ENCODE data around the gene RNASE9. TPM values are rescaled to one million over a fixed set of nuclear protein-coding genes. Genes with fewer than 3 reads are reported as not detected.
A peak's percentile ranks its signal among the peaks of the same experiment; 100 is the strongest.

The RNASE9 gene
- total and polyA plus RNA-seq, 2 of the 4 experiments (the other 2 are of a cell fraction), result not detected

GRCh38 chr14:20609215-20610001, 48.6 kb upstream of the RNASE9 start:
- H4K91ac ChIP-seq (ENCODE audit: insufficient read depth, low read depth, low read length), result no peak overlapping the region
- no peak overlapping the region for H2BK120ac ChIP-seq (ENCODE audit: low read depth, low read length)
- peak overlapping the region; percentile 32; the same call in 1 of the 2 replicates for H3K9ac ChIP-seq (ENCODE audit: low read depth, low read length)
- ChIA-PET POLR2A (ENCODE audit: unreplicated experiment) (no interaction called here), CTCF (interaction anchor here (0.7 to 2.4 kb wide), 6 partner anchors 11 to 194 kb away, joined by 3 to 15 read pairs (median 4); no protein-coding TSS in a partner anchor)
- H2AK5ac ChIP-seq (ENCODE audit: low read depth, low read length), result no peak overlapping the region
- no peak overlapping the region for H3K27ac ChIP-seq (ENCODE audit: insufficient read depth, low read length)
- H2BK5ac ChIP-seq (ENCODE audit: low read depth, low read length, poor library complexity, severe bottlenecking), result no peak overlapping the region
- no peaks in the 10 kb centered on the region for H3K79me1 ChIP-seq (ENCODE audit: low read depth in 1 of 2, low read length in 2 of 2)
- no peak overlapping the region for H4K5ac ChIP-seq (ENCODE audit: low read depth, low read length)
- H3K9me3 ChIP-seq (ENCODE audit: control insufficient read depth, insufficient read depth, low read length), result no peaks in the 10 kb centered on the region
- no peaks in the 10 kb centered on the region for H3K9me1 ChIP-seq (ENCODE audit: insufficient read depth, low read length)
- no peak overlapping the region for H3K56ac ChIP-seq (ENCODE audit: extremely low read depth, insufficient read depth, low read length)
- H3K36me3 ChIP-seq (ENCODE audit: control insufficient read depth, insufficient read depth, low read length), result no peaks in the 10 kb centered on the region
- DNase-seq (peak; percentile 86), ATAC-seq (ENCODE audit: low read depth) (peak; percentile 37)
- no peaks in the 10 kb centered on the region for H3K27me3 ChIP-seq (ENCODE audit: control insufficient read depth, insufficient read depth, low read length)
- dilution Hi-C loops (cut with HindIII; ENCODE audit: low sequenced_read_pairs, unreplicated experiment) (no loop called here), in situ Hi-C loops (cut with MboI; ENCODE audit: low sequenced_read_pairs) (loop anchor here (5.0 kb wide), 2 partner anchors 197 to 272 kb away; partner anchors contain the start of gene TEP1), intact Hi-C loops (cut with micrococcal nuclease) (loop anchor here (1.0 to 2.0 kb wide), 6 partner anchors 79 to 362 kb away; no protein-coding TSS in a partner anchor)
- no peak overlapping the region for H3K14ac ChIP-seq (replicated peaks; ENCODE audit: low read depth, low read length)
- H2BK15ac ChIP-seq (ENCODE audit: low read depth, low read length), result no peak overlapping the region
- no peak overlapping the region for H2AK9ac ChIP-seq (replicated peaks; ENCODE audit: low read depth, low read length, poor library complexity)
- H3K23ac ChIP-seq (ENCODE audit: low read depth, low read length), result no peak overlapping the region
- H3K4me2 ChIP-seq (ENCODE audit: low read depth, low read length), result peak overlapping the region; percentile 94
- peaks cover 11% of the 10 kb centered on the region for H4K20me1 ChIP-seq (ENCODE audit: insufficient read depth, low read length)
- H3K4ac ChIP-seq (ENCODE audit: low read depth, low read length), result no peak overlapping the region
- BruUV-seq (replicated peaks), result no TSS peak
- H4K8ac ChIP-seq (ENCODE audit: low read depth in 2 of 2, low read length in 2 of 2), result no peak overlapping the region
- H2AFZ ChIP-seq (replicated peaks; ENCODE audit: low read length, poor library complexity), result peak overlapping the region; percentile 93
- H2BK20ac ChIP-seq (ENCODE audit: low read depth, low read length), result no peak overlapping the region
- WGBS, 2 experiments (ENCODE audit: extremely low coverage in 2 of 2, insufficient read length in 1 of 2), result 0% methylated on average over 20 of the region's 44 CpGs; no CpG with 5 or more reads in 1 of the 2 experiments
- no peak overlapping the region for H3K18ac ChIP-seq (ENCODE audit: low read depth, low read length)
- H3K4me1 ChIP-seq (ENCODE audit: control insufficient read depth, insufficient read depth, low read length), result no peaks in the 10 kb centered on the region
- H3K4me3 ChIP-seq (ENCODE audit: insufficient read depth, low read depth, low read length), result peak overlapping the region; percentile 94
- TF ChIP-seq MAZ (IDR thresholded peaks at IDR 0.05; ENCODE audit: borderline replicate concordance, low read depth, low read length) (peak; percentile 48; the same call in 1 of the 2 replicates), CTCF (conservative IDR thresholded peaks at IDR 0.05; ENCODE audit: low read depth, low read length) (peak; percentile 99), FOS (IDR thresholded peaks at IDR 0.05; ENCODE audit: low read depth, low read length) (peak; percentile 91), RAD21 (IDR thresholded peaks at IDR 0.05; ENCODE audit: low read length) (peak; percentile 81), SMC3 (IDR thresholded peaks at IDR 0.05; ENCODE audit: low read depth, low read length) (peak; percentile 84), BHLHE40 (IDR thresholded peaks at IDR 0.05; ENCODE audit: low read depth, low read length) (no peak), CHD1 (IDR thresholded peaks at IDR 0.05; ENCODE audit: low read depth, low read length) (peak; percentile 51; the same call in 1 of the 2 replicates)
- TF ChIP-seq, protein P1, sequence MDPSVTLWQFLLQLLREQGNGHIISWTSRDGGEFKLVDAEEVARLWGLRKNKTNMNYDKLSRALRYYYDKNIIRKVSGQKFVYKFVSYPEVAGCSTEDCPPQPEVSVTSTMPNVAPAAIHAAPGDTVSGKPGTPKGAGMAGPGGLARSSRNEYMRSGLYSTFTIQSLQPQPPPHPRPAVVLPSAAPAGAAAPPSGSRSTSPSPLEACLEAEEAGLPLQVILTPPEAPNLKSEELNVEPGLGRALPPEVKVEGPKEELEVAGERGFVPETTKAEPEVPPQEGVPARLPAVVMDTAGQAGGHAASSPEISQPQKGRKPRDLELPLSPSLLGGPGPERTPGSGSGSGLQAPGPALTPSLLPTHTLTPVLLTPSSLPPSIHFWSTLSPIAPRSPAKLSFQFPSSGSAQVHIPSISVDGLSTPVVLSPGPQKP (IDR thresholded peaks at IDR 0.05; ENCODE audit: borderline replicate concordance, low read depth, low read length), result no peak
